ENCODE results near the gene POLE2.
A peak's percentile ranks its signal among the peaks of the same experiment; 100 is the strongest.
"Not testable (repeated sequence)": the region's sequence is repeated elsewhere in the genome, so short reads cannot be mapped to it uniquely, and the experiment has no call there.

Gene POLE2

DNA sequence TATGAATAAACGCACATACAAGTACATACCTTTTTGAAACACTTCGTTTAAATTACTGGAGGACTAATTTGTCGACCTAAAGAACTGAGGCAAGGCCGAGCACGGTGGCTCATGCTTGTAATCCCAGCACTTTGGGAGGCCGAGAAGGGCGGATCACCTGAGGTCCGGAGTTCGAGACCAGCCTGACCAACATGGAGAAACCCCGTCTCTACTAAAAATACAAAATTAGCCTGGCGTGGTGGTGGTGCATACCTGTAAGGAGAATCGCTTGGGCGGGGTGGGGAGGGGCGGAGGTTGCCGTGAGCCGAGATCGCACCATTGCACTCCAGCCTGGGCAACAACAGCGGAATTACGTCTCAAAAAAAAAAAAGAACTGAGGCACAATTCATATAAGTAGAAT, 68.7 kb downstream of the POLE2 start:
- DNase-seq (ENCODE audit: low read depth): not testable (repeated sequence)

GRCh38 chr14:49617852-49618519, 70.0 kb downstream of the POLE2 start:
- DNase-seq (ENCODE audit: low read depth): no peak

DNA sequence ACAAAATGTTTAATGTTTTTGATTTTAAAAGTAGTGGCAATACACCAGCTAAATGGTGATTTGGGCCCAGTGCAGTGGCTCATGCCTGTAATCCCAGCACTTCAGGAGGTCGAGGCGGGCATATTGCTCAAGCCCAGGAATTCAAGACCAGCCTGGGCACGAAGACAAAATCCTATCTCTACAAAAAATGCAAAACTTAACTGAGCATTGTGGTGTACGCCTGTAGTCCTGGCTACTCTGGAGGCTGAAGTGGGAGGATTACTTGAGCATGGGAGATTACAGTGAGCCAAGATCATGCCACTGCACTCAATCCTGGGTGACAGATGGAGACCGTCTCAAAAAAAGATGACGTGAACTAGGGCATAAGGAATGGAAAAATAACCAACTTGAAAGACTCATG, 72.2 kb downstream of the POLE2 start:
- DNase-seq (ENCODE audit: low read depth): no peak

DNA sequence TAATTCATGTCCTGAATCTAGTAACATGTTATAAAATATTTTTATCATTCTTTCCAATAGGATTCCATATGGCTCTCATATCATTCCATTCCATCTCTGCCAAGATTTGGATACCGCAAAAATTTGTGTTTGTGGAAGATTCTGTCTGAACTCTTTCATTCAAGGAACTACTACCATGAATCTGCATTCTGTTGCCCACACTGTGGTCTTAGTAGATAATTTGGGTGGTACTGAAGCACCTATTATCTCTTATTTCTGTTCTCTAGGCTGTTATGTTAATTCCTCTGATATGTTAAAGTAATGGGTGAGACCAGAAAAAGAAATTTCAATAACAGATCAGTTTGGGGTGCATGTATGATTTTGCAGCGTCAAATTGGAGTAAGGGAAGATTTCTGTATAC, 73.8 kb downstream of the POLE2 start:
- no peak for DNase-seq (ENCODE audit: low read depth)

- DNase-seq (ENCODE audit: low read depth): no peak
Measured at GRCh38 chr14:49612671-49613070, 75.3 kb downstream of the POLE2 start.

GRCh38 chr14:49612251-49612650, 75.8 kb downstream of the POLE2 start:
- no peak for DNase-seq (ENCODE audit: low read depth)

DNA sequence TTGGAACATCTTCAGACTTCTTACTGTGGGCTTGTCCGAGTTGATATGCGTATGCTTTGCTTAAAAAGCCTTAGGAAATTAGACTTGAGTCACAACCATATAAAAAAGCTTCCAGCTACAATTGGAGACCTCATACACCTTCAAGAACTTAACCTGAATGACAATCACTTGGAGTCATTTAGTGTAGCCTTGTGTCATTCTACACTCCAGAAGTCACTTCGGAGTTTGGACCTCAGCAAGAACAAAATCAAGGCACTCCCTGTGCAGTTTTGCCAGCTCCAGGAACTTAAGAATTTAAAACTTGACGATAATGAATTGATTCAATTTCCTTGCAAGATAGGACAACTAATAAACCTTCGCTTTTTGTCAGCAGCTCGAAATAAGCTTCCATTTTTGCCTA, 80.4 kb downstream of the POLE2 start:
- no peak for DNase-seq (ENCODE audit: low read depth)

- DNase-seq (ENCODE audit: low read depth): peak; percentile 67
Measured at GRCh38 chr14:49598485-49599300, 89.3 kb downstream of the POLE2 start, which contains the start of gene LRR1. LRR1 (plus strand) TSS chr14:49598940; CDS start chr14:49599021, 81 bp downstream.

- DNase-seq (ENCODE audit: low read depth): no peak
Measured at GRCh38 chr14:49598189-49598484, 89.9 kb downstream of the POLE2 start.

DNA sequence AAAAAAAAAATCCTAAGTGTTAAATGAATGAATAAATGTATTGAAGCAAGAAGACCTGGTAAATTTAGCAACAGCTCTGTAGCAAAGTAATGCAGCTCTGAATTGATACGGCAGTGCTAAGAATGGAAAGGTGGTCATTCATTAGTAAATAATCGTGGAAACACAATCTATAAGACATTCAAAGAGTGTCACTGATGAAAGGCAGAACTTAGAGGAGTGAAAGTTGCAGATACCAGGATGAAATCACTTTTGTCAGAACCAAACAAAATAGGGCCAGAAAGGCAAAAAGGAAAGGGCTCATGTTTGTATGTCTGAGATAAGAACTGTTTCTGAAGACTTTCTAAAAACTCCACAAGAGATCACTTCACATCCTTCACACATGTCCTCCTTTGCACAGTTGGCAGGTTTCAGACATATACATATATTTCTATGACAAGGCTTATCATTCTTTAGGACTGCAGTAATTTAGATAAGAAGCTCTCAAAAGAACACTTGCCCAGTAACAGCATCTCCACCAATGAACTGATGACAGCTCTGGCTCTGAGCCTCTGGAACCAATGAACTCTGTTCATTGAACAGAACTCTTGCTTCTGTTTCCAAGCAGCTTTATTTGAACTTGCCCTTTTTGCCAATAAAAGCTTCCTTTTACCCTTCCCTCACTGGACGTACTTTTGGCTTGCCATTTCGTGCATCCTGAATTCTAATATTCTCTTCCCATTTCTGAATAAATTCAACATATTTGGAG, 93.5 kb downstream of the POLE2 start:
- DNase-seq (ENCODE audit: low read depth): no peak

All from T follicular helper cell (primary cell).